Central memory CD8-positive, alpha-beta T cell (primary cell): Measurements from ENCODE around the gene CEP57.

Experiments used
- ATAC-seq: fragments of 150-1000 bp; cut with Tn5 transposase; replicated peaks from 2 replicates; pipeline ENCODE4 v1.10.0; 2022; ENCODE audit warnings: mild to moderate bottlenecking, moderate FRiP score, moderate number of reproducible peaks; ENCODE audit not compliant: poor library complexity, severe bottlenecking; ENCODE audit errors: extremely low read depth
- DNase-seq, 2 donors: peaks; one replicate each; pipeline ENCODE4 v3.0.0; 2021; ENCODE audit warnings: low spot score in 2 of 2
- H3K27ac Mint-ChIP-seq: one replicate; pipeline ENCODE4 v1.8.0; 2022; ENCODE audit warnings: low read depth, mild to moderate bottlenecking, moderate library complexity, mixed read lengths
- H3K27me3 Mint-ChIP-seq: one replicate; pipeline ENCODE4 v1.8.0; 2022; ENCODE audit warnings: mixed read lengths
- H3K36me3 Mint-ChIP-seq: one replicate; pipeline ENCODE4 v1.8.0; 2022; ENCODE audit warnings: mild to moderate bottlenecking, moderate library complexity, mixed read lengths; ENCODE audit not compliant: insufficient read depth
- H3K4me1 Mint-ChIP-seq: one replicate; pipeline ENCODE4 v1.8.0; 2022; ENCODE audit warnings: mixed read lengths
- H3K4me3 Mint-ChIP-seq: one replicate; pipeline ENCODE4 v1.8.0; 2022; ENCODE audit warnings: mild to moderate bottlenecking, moderate library complexity, mixed read lengths
- H3K9me3 Mint-ChIP-seq: one replicate; pipeline ENCODE4 v1.8.0; 2022; ENCODE audit warnings: mixed read lengths

The CEP57 gene

GRCh38 chr11:95789506-95790122 is 684 bp upstream of the CEP57 start, which contains the start of gene FAM76B:
Gene FAM76B (minus strand): TSS chr11:95789782. CDS start chr11:95789478, 304 bp downstream.
- peaks cover 45% of the 10 kb centered on the region for H3K36me3 Mint-ChIP-seq
- ATAC-seq = peak; percentile 69
- H3K27ac Mint-ChIP-seq = peak within 1 kb of the TSS; percentile 100
- no peaks in the 10 kb centered on the region for H3K27me3 Mint-ChIP-seq
- peak; percentile 95 to 99 for DNase-seq
- H3K4me3 Mint-ChIP-seq = peak within 1 kb of the TSS; percentile 98
- no peaks in the 10 kb centered on the region for H3K9me3 Mint-ChIP-seq
- H3K4me1 Mint-ChIP-seq = peaks cover 47% of the 10 kb centered on the region

GRCh38 chr11:95790933-95791708 is 823 bp downstream of the CEP57 start:
- peak overlapping the region; percentile 100 for H3K27ac Mint-ChIP-seq
- ATAC-seq (no peak), DNase-seq (peak in 1 of 2 donors; percentile 37)
- H3K27me3 Mint-ChIP-seq = no peaks in the 10 kb centered on the region
- peaks cover 35% of the 10 kb centered on the region for H3K36me3 Mint-ChIP-seq
- peak overlapping the region; percentile 98 for H3K4me3 Mint-ChIP-seq
- H3K4me1 Mint-ChIP-seq = peaks cover 49% of the 10 kb centered on the region
- no peaks in the 10 kb centered on the region for H3K9me3 Mint-ChIP-seq

GRCh38 chr11:95791709-95792033 is 1.4 kb downstream of the CEP57 start:
- H3K36me3 Mint-ChIP-seq = peaks cover 33% of the 10 kb centered on the region

DNA sequence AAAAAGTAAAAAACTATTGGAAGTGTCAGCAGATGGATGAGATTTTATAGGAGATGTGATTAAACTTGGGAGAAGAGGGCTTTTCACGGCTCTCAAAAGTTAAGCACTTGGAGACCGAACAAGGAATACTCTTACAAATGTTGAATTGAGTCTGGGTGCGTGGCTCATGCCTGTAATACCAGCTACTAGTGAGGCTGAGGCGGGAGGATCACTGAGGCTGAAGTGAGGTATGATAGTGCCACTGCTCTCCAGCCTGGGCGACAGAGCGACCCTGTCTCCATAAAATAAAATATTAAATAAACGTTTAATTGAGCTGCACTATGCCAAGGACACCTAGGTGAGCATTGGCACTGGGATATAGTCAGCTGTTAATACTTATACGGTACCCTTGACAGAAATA is 1.9 kb downstream of the CEP57 start:
- peak overlapping the region; percentile 100 for H3K27ac Mint-ChIP-seq
- ATAC-seq (no peak), DNase-seq (no peak)
- peak overlapping the region; percentile 98 for H3K4me3 Mint-ChIP-seq
- peaks cover 48% of the 10 kb centered on the region for H3K4me1 Mint-ChIP-seq
- no peaks in the 10 kb centered on the region for H3K27me3 Mint-ChIP-seq
- H3K36me3 Mint-ChIP-seq = peaks cover 30% of the 10 kb centered on the region
- H3K9me3 Mint-ChIP-seq = no peaks in the 10 kb centered on the region

More at GRCh38 chr11:95791709-95792033, 1.4 kb downstream of the CEP57 start:
- Mint-ChIP-seq H3K4me1 (peaks cover 48% of the 10 kb centered on the region), H3K9me3 (no peaks in the 10 kb centered on the region), H3K27me3 (no peaks in the 10 kb centered on the region), H3K27ac (peak overlapping the region; percentile 100), H3K4me3 (peak overlapping the region; percentile 98)
- DNase-seq = no peak
- no peak for ATAC-seq

GRCh38 chr11:95792700-95793099 is 2.4 kb downstream of the CEP57 start:
- no peak for DNase-seq
- Mint-ChIP-seq H3K27me3 (no peaks in the 10 kb centered on the region), H3K4me1 (peaks cover 48% of the 10 kb centered on the region), H3K4me3 (no peak overlapping the region), H3K27ac (no peak overlapping the region), H3K36me3 (peaks cover 27% of the 10 kb centered on the region), H3K9me3 (no peaks in the 10 kb centered on the region)
- ATAC-seq = no peak

GRCh38 chr11:95793116-95793515 is 2.8 kb downstream of the CEP57 start:
- H3K27me3 Mint-ChIP-seq = no peaks in the 10 kb centered on the region
- ATAC-seq (no peak), DNase-seq (no peak)
- H3K27ac Mint-ChIP-seq = no peak overlapping the region
- no peak overlapping the region for H3K4me3 Mint-ChIP-seq
- H3K9me3 Mint-ChIP-seq = no peaks in the 10 kb centered on the region
- H3K4me1 Mint-ChIP-seq = peaks cover 44% of the 10 kb centered on the region
- peaks cover 25% of the 10 kb centered on the region for H3K36me3 Mint-ChIP-seq

DNA sequence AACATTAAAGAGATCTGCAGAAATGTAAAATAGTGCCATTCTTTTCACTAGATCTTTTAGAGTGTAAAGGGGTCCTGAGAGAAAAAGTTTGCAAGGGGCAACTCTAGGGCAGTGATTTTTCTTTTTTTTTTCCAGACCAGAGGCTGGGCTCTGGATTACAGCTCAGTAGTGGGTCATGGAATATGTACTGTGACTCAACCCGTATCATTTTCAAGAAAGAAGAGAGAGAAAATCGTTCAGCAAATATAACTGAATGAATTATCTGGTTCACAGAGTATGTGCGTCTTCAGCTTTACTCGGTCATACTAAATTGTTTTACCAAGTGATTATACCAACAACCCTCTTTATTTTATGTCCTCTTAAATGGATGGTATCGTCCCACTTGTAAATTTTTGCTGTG is 3.8 kb downstream of the CEP57 start:
- Mint-ChIP-seq H3K27ac (no peak overlapping the region), H3K36me3 (peaks cover 23% of the 10 kb centered on the region), H3K4me3 (no peak overlapping the region), H3K4me1 (peaks cover 38% of the 10 kb centered on the region), H3K9me3 (no peaks in the 10 kb centered on the region), H3K27me3 (no peaks in the 10 kb centered on the region)
- ATAC-seq (no peak), DNase-seq (no peak)

DNA sequence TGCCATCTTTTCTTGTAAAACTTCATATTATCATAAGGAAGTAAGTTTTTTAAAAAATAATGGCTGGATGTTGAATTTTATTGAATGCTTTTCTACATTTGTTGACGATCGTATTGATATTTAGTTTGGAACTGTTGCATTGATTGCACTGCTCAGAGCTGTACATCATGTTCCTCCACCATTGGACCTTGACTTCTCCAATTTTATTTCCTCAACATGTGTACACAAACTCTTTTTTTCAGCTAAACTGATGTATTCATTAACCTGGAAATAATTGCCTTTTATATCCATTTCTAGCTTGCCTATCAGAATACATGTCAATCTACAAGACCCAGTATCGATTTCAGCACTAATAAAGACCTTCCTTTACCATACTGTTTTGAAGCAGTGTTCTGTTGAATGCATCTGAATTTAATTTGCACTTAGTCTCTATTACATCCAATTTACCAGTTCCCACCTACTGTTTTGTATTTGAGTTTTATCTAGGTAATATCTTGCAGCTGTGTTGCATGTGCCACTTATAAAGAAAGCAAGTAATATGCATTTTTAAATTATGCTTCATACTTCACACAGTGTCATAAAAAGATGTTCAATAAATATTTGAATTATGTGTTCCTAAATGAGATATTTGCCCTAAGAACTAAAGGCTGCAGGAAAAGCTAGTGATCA is 5.5 kb downstream of the CEP57 start:
- Mint-ChIP-seq H3K4me3 (no peak overlapping the region), H3K36me3 (peaks cover 23% of the 10 kb centered on the region), H3K4me1 (peaks cover 46% of the 10 kb centered on the region), H3K27me3 (no peaks in the 10 kb centered on the region), H3K9me3 (no peaks in the 10 kb centered on the region), H3K27ac (no peak overlapping the region)
- DNase-seq = no peak
- no peak for ATAC-seq

DNA sequence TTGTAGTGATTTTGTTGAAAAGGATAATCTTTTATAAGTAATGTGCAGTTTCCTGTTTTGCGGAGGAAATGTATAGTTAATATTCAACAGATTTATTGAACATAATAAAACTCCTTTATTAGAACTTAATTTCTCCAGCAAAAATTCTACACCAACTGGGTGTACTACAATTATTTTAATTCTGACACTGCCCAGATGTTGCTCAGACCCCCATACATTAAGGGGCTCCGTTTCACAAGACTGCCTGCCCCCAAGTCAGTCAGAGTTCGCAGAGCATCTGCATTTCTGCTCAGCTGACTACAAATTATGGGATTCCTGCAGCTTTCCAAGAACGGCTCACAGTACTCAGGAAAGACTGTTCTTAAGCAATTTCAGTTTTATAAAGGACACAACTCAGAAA is 6.2 kb downstream of the CEP57 start:
- H3K27ac Mint-ChIP-seq = no peak overlapping the region
- H3K36me3 Mint-ChIP-seq = peaks cover 19% of the 10 kb centered on the region
- H3K4me3 Mint-ChIP-seq = no peak overlapping the region
- H3K4me1 Mint-ChIP-seq = peaks cover 40% of the 10 kb centered on the region
- no peaks in the 10 kb centered on the region for H3K27me3 Mint-ChIP-seq
- DNase-seq = no peak
- ATAC-seq = no peak
- H3K9me3 Mint-ChIP-seq = no peaks in the 10 kb centered on the region

GRCh38 chr11:95799546-95799945 is 9.2 kb downstream of the CEP57 start:
- H3K4me1 Mint-ChIP-seq = peaks cover 26% of the 10 kb centered on the region
- DNase-seq (no peak), ATAC-seq (no peak)
- H3K9me3 Mint-ChIP-seq = no peaks in the 10 kb centered on the region
- no peaks in the 10 kb centered on the region for H3K27me3 Mint-ChIP-seq
- no peak overlapping the region for H3K4me3 Mint-ChIP-seq
- H3K36me3 Mint-ChIP-seq = peaks cover 21% of the 10 kb centered on the region
- no peak overlapping the region for H3K27ac Mint-ChIP-seq

DNA sequence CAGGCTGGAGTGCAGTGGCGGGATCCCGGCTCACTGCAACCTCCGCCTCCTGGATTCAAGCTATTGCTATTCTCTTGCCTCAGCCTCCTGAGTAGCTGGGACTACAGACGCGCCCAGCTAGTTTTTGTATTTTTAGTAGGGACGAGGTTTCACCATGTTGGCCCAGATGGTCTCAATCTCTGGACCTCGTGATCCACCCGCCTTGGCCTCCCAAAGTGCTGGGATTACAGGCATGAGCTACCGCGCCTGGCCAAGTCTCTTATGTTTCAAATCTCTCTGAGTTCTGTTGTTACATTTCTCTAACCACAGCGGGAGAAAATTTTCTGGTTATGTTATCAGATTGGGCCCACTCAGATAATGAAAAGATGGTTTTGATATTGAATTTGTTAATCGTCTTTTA is 10.1 kb downstream of the CEP57 start:
- H3K27ac Mint-ChIP-seq = no peak overlapping the region
- no peaks in the 10 kb centered on the region for H3K27me3 Mint-ChIP-seq
- DNase-seq (no peak), ATAC-seq (no peak)
- no peak overlapping the region for H3K4me3 Mint-ChIP-seq
- peaks cover 20% of the 10 kb centered on the region for H3K36me3 Mint-ChIP-seq
- H3K4me1 Mint-ChIP-seq = peaks cover 21% of the 10 kb centered on the region
- H3K9me3 Mint-ChIP-seq = no peaks in the 10 kb centered on the region

DNA sequence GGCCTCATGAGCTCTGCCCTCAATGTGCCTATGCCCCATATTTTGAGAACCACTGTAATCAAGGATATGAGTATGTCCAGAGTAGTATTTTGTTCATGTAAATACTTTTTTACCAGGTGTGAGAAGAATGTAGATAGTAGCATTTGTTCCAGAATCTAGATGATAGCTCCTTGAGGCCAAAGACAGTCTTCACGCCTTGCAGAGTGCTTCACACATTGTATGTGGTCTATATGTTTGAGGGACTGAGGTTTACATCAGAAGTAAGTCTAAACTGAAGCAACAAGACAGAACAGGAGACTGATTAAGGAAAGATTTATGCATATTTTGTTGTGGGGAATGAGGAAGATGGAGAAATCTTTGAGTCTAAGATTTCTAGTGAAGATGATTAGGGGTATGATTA is 12.5 kb downstream of the CEP57 start:
- Mint-ChIP-seq H3K9me3 (no peaks in the 10 kb centered on the region), H3K27ac (no peak overlapping the region), H3K4me1 (peaks cover 21% of the 10 kb centered on the region), H3K27me3 (no peaks in the 10 kb centered on the region), H3K36me3 (peaks cover 19% of the 10 kb centered on the region), H3K4me3 (no peak overlapping the region)
- no peak for ATAC-seq
- no peak for DNase-seq

DNA sequence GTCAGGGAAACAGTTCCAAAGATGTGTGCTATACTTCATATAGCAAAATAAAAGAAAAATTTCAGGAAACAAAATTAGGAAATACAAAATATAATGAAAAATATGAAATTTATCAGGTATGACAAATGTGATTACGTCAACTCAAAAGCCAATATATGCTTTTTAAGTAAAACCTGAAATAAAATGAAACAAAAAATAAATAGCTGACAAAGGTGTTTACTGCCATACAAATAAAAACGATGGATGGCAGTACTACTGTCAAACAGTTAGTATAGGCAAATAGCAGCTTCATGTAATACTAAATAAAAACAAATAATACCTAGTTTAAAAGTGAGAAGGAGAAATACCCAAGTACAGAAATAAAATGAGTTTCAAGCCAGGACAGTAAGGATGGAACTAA is 13.7 kb downstream of the CEP57 start:
- Mint-ChIP-seq H3K27ac (no peak overlapping the region), H3K36me3 (peaks cover 22% of the 10 kb centered on the region), H3K4me1 (peaks cover 21% of the 10 kb centered on the region), H3K9me3 (no peaks in the 10 kb centered on the region), H3K4me3 (no peak overlapping the region), H3K27me3 (no peaks in the 10 kb centered on the region)
- DNase-seq (no peak), ATAC-seq (no peak)
